SU-DHL-6 (cell line): Measurements from ENCODE around the gene ZNF606.

Experiments used
- H2AFZ ChIP-seq: fragments of 200-600 bp; sonication (generic); 2 replicates; pipeline ENCODE4 v1.6.1; 2014; ENCODE audit warnings: low read depth, mild to moderate bottlenecking, moderate library complexity, mixed read lengths, antibody characterized with exemption, low read length; ENCODE audit not compliant: severe bottlenecking
- H3F3A ChIP-seq: fragments of 200-600 bp; shearing (Covaris generic); 2 replicates; pipeline ENCODE4 v1.6.0; 2016; ENCODE audit warnings: antibody characterized with exemption, mild to moderate bottlenecking; ENCODE audit not compliant: insufficient read depth
- H3K27ac ChIP-seq: fragments of 200-600 bp; sonication (generic); 2 replicates; pipeline ENCODE4 v1.5.1; 2016; ENCODE audit warnings: low read depth, mild to moderate bottlenecking, low read length, moderate library complexity, mixed read lengths
- H3K27me3 ChIP-seq: fragments of 200-600 bp; sonication (generic), shearing (Covaris generic); 2 replicates; pipeline ENCODE4 v1.6.0; 2014; ENCODE audit warnings: mild to moderate bottlenecking, low read length
- H3K36me3 ChIP-seq: fragments of 200-600 bp; sonication (generic); 2 replicates; pipeline ENCODE4 v1.6.1; 2014; ENCODE audit warnings: mild to moderate bottlenecking, low read length, mixed read lengths
- H3K4me2 ChIP-seq: fragments of 300-600, 200-600 bp; shearing (Covaris generic), sonication (generic); 2 replicates; pipeline ENCODE4 v1.6.0; 2014; ENCODE audit warnings: low read length, low read depth, mild to moderate bottlenecking; ENCODE audit not compliant: poor library complexity, severe bottlenecking
- H3K4me3 ChIP-seq: fragments of 200-600 bp; sonication (generic); 2 replicates; pipeline ENCODE4 v1.5.1; 2014; ENCODE audit warnings: antibody characterized with exemption, low read length, mild to moderate bottlenecking, mixed read lengths; ENCODE audit not compliant: insufficient read depth, poor library complexity, severe bottlenecking
- H3K79me2 ChIP-seq: fragments of 200-600 bp; sonication (generic); 2 replicates; pipeline ENCODE4 v1.6.1; 2014; ENCODE audit warnings: mild to moderate bottlenecking, low read length, moderate library complexity; ENCODE audit not compliant: insufficient read depth
- H3K9ac ChIP-seq: fragments of 200-600 bp; sonication (generic); 2 replicates; pipeline ENCODE4 v1.7.0; 2014; ENCODE audit warnings: mild to moderate bottlenecking, low read length
- H3K9me2 ChIP-seq: fragments of 200-600 bp; sonication (generic); replicated peaks from 2 replicates; pipeline ENCODE4 v1.6.1; 2014; ENCODE audit warnings: low read length; ENCODE audit not compliant: insufficient read depth
- H3K9me3 ChIP-seq: fragments of 200-600 bp; sonication (generic); 2 replicates; pipeline ENCODE4 v1.6.1; 2014; ENCODE audit warnings: low read length, mixed read lengths; ENCODE audit not compliant: insufficient read depth
- H4K20me1 ChIP-seq: fragments of 200-600 bp; sonication (generic); 2 replicates; pipeline ENCODE4 v1.6.1; 2014; ENCODE audit warnings: low read depth, mild to moderate bottlenecking, antibody characterized with exemption, low read length, moderate library complexity, mixed read lengths
- EZH2phosphoT487 ChIP-seq: fragments of 200-600 bp; sonication (generic), shearing (Covaris generic); conservative IDR thresholded peaks from 2 replicates; pipeline ENCODE4 v1.6.1; 2018; ENCODE audit warnings: mild to moderate bottlenecking, antibody characterized with exemption, low read length, moderate library complexity, mixed read lengths
- TF ChIP-seq, protein P1 (sequence below): fragments of 200-600 bp; sonication (generic); IDR thresholded peaks from one replicate; pipeline ENCODE4 v1.5.1; 2017; ENCODE audit warnings: antibody characterized with exemption, mild to moderate bottlenecking, low read length, moderate library complexity; ENCODE audit not compliant: insufficient read depth, poor library complexity, severe bottlenecking

Gene ZNF606

DNA sequence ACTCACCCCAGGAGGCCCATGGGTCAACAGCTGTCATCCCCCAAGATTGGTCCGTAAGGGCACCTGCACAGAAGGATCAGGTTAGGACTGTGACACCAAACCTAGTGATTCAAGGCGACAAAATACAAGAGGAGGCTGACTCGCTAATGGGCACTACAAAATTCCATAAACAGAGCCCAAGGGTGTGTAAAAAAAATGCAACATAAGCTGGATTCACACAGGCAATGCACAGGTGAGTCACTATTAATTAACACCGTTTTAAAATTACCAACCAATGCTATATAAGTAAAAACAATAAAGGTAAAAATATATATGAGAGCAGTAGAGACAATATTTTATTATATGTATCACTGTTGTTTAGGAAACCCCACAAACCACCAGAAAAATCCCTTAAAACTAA is 1.9 kb downstream of the ZNF606 start:
- TF ChIP-seq, protein P1, sequence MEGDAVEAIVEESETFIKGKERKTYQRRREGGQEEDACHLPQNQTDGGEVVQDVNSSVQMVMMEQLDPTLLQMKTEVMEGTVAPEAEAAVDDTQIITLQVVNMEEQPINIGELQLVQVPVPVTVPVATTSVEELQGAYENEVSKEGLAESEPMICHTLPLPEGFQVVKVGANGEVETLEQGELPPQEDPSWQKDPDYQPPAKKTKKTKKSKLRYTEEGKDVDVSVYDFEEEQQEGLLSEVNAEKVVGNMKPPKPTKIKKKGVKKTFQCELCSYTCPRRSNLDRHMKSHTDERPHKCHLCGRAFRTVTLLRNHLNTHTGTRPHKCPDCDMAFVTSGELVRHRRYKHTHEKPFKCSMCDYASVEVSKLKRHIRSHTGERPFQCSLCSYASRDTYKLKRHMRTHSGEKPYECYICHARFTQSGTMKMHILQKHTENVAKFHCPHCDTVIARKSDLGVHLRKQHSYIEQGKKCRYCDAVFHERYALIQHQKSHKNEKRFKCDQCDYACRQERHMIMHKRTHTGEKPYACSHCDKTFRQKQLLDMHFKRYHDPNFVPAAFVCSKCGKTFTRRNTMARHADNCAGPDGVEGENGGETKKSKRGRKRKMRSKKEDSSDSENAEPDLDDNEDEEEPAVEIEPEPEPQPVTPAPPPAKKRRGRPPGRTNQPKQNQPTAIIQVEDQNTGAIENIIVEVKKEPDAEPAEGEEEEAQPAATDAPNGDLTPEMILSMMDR: no peak
- TF ChIP-seq EZH2phosphoT487: no peak
- Histone ChIP-seq H3K27me3 (no peaks in the 10 kb centered on the region), H3K4me2 (no peak overlapping the region), H4K20me1 (no peaks in the 10 kb centered on the region), H3K79me2 (no peaks in the 10 kb centered on the region), H3K9me2 (no peaks in the 10 kb centered on the region), H3K9me3 (no peaks in the 10 kb centered on the region; the same call in 1 of the 2 replicates), H3K27ac (no peak overlapping the region), H3K36me3 (no peaks in the 10 kb centered on the region), H3F3A (no peaks in the 10 kb centered on the region), H2AFZ (no peak overlapping the region), H3K9ac (no peak overlapping the region), H3K4me3 (no peak overlapping the region)

DNA sequence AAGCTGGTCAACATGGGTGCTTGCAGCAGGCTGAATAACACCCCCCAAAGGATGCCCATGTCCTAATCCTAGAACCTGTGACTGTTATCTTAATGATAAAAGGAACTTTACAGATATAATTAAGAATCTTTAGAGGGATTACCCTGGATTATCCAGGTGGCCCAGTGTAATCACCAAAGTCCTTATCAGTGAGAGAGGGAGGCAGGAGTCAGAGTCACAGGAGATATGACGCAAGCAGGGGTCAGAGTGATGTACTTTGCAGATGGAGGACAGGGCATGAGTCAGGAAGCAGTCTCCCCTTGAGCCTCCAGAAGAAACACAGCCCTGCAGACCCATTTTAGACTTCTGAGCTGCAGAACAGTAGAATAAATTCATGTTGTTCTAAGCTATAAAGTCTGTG is 9.8 kb downstream of the ZNF606 start:
- H3K27ac ChIP-seq: no peak overlapping the region
- H3K4me2 ChIP-seq: no peak overlapping the region
- no peaks in the 10 kb centered on the region for H3K9me2 ChIP-seq
- no peaks in the 10 kb centered on the region for H3F3A ChIP-seq
- no peaks in the 10 kb centered on the region for H3K79me2 ChIP-seq
- no peaks in the 10 kb centered on the region for H3K36me3 ChIP-seq
- no peaks in the 10 kb centered on the region for H4K20me1 ChIP-seq
- H3K27me3 ChIP-seq: no peaks in the 10 kb centered on the region
- no peak overlapping the region for H2AFZ ChIP-seq
- no peak overlapping the region for H3K9ac ChIP-seq
- 0 out of 2 replicates have a peak, but pooled peaks cover 5% of the 10 kb centered on the region for H3K9me3 ChIP-seq
- TF ChIP-seq, protein P1: no peak
- no peak for TF ChIP-seq EZH2phosphoT487
- H3K4me3 ChIP-seq: no peak overlapping the region

DNA sequence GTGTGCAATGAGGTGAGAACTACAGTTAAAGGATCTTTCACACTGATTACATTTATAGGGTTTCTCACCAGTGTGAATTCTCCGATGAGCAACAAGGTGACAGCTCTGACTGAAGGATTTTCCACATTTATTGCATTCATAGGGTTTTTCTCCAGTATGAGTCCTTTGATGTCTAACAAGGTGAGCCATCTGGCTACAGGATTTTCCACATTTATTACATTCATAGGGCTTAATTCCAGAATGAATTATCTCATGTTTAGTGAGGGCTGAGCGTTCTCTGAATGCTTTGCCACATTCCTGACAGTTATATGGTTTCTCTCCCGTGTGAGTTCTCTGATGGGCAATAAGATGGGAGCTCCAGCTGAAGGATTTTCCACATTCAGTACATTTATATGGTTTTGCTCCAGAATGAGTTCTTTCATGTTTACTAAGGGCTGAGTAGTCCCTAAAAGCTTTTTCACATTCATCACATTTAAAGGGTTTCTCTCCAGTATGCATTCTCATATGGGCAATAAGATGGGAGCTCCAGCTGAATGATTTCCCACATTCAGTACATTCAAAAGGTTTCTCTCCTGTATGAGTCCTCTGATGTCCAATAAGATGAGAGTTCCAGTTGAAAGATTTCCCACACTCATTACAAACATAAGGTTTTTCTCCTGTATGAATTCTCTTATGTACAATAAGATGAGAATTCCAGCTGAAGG is 23.9 kb downstream of the ZNF606 start:
- Histone ChIP-seq H3K27me3 (no peaks in the 10 kb centered on the region), H2AFZ (no peak overlapping the region), H3K27ac (no peak overlapping the region), H4K20me1 (no peaks in the 10 kb centered on the region), H3F3A (no peaks in the 10 kb centered on the region), H3K4me3 (no peak overlapping the region), H3K36me3 (0 out of 2 replicates have a peak, but pooled peaks cover 3% of the 10 kb centered on the region), H3K9ac (no peak overlapping the region), H3K9me3 (peaks cover 68% of the 10 kb centered on the region), H3K9me2 (no peaks in the 10 kb centered on the region), H3K4me2 (no peak overlapping the region), H3K79me2 (no peaks in the 10 kb centered on the region)
- TF ChIP-seq, protein P1: no peak
- no peak for TF ChIP-seq EZH2phosphoT487
